OCI-LY1 (cell line): ENCODE measurements around the gene EPN3.

ENCODE experiments used
- H2AFZ ChIP-seq: fragments of 200-600 bp; sonication (generic), shearing (Covaris generic); 2 replicates; pipeline ENCODE4 v1.6.0; 2014; ENCODE audit warnings: antibody characterized with exemption, mild to moderate bottlenecking, low read length
- H3F3A ChIP-seq: fragments of 200-600 bp; sonication (generic), shearing (Covaris generic); 2 replicates; pipeline ENCODE4 v1.6.0; 2014; ENCODE audit warnings: mild to moderate bottlenecking, antibody characterized with exemption, low read length, moderate library complexity; ENCODE audit not compliant: insufficient read depth
- H3K27ac ChIP-seq: fragments of 200-600 bp; sonication (generic); 2 replicates; pipeline ENCODE4 v1.5.1; 2014; ENCODE audit warnings: low read length, mixed run types, mild to moderate bottlenecking, low read depth; ENCODE audit not compliant: poor library complexity, severe bottlenecking
- H3K27me3 ChIP-seq: fragments of 200-600 bp; sonication (generic); 2 replicates; pipeline ENCODE4 v1.6.0; 2014; ENCODE audit warnings: antibody characterized with exemption, mild to moderate bottlenecking, low read length, moderate library complexity; ENCODE audit not compliant: insufficient read depth
- H3K36me3 ChIP-seq: fragments of 200-600 bp; sonication (generic); 2 replicates; pipeline ENCODE4 v1.6.1; 2014; ENCODE audit warnings: mild to moderate bottlenecking, antibody characterized with exemption, low read length, moderate library complexity, mixed read lengths; ENCODE audit not compliant: insufficient read depth
- H3K4me1 ChIP-seq: fragments of 200-600 bp; sonication (generic); 2 replicates; pipeline ENCODE4 v1.5.1; 2014; ENCODE audit warnings: mild to moderate bottlenecking, low read length, moderate library complexity; ENCODE audit not compliant: insufficient read depth, severe bottlenecking
- H3K4me2 ChIP-seq: fragments of 200-600 bp; sonication (generic), shearing (Covaris generic); 2 replicates; pipeline ENCODE4 v1.6.1; 2014; ENCODE audit warnings: low read length
- H3K4me3 ChIP-seq: fragments of 200-600 bp; sonication (generic); 2 replicates; pipeline ENCODE4 v1.5.1; 2014; ENCODE audit warnings: low read length, low read depth, mild to moderate bottlenecking, mixed read lengths; ENCODE audit not compliant: poor library complexity, severe bottlenecking
- H3K79me2 ChIP-seq: fragments of 200-600 bp; shearing (Covaris generic); 2 replicates; pipeline ENCODE4 v1.6.1; 2016; ENCODE audit warnings: mixed run types, low read length, mixed read lengths; ENCODE audit not compliant: insufficient read depth
- H3K9ac ChIP-seq: fragments of 200-600 bp; sonication (generic), shearing (Covaris generic); 2 replicates; pipeline ENCODE4 v1.6.1; 2014; ENCODE audit warnings: mild to moderate bottlenecking, low read length, mixed read lengths
- H3K9me2 ChIP-seq: fragments of 200-600 bp; sonication (generic), shearing (Covaris generic); 2 replicates; pipeline ENCODE4 v1.6.1; 2014; ENCODE audit warnings: low read depth, mild to moderate bottlenecking, low read length, mixed read lengths
- H3K9me3 ChIP-seq: fragments of 200-600 bp; shearing (Covaris generic); 2 replicates; pipeline ENCODE4 v1.6.1; 2014; ENCODE audit warnings: low read length, mixed read lengths
- H4K20me1 ChIP-seq: fragments of 200-600 bp; sonication (generic), shearing (Covaris generic); 2 replicates; pipeline ENCODE4 v1.6.0; 2016; ENCODE audit warnings: mild to moderate bottlenecking, low read length; ENCODE audit not compliant: insufficient read depth
- EZH2 ChIP-seq: fragments of 200-600 bp; sonication (generic), shearing (Covaris generic); IDR thresholded peaks from 2 replicates; pipeline ENCODE4 v1.8.0; 2017; ENCODE audit warnings: borderline replicate concordance, mixed run types, mild to moderate bottlenecking, antibody characterized with exemption, low read length, moderate library complexity, mixed read lengths
- TF ChIP-seq, protein P1 (sequence below): fragments of 200-600 bp; sonication (generic), shearing (Covaris generic); IDR thresholded peaks from 2 replicates; pipeline ENCODE4 v1.5.1; 2017; ENCODE audit warnings: mild to moderate bottlenecking, antibody characterized with exemption, low read length, moderate library complexity, mixed read lengths

Gene EPN3

DNA sequence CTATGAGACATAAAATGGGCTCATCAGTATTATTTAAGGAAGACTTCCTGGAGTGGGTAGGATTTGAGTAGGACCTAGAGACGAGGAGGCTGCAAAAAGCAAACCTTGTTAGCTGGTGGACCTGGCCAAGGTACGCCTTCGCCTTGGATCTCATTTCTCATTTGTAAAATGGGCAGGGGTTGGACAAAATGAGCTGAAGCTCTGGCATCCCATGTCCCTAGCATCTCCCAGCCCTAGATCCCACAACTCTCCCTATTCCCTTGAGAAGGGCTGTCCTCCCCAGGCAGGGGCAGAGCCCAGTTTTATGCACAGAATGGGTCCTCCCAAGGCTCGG lies 14.1 kb downstream of the EPN3 start:
- H3K4me3 ChIP-seq: peak overlapping the region; percentile 58
- TF ChIP-seq, protein P1, sequence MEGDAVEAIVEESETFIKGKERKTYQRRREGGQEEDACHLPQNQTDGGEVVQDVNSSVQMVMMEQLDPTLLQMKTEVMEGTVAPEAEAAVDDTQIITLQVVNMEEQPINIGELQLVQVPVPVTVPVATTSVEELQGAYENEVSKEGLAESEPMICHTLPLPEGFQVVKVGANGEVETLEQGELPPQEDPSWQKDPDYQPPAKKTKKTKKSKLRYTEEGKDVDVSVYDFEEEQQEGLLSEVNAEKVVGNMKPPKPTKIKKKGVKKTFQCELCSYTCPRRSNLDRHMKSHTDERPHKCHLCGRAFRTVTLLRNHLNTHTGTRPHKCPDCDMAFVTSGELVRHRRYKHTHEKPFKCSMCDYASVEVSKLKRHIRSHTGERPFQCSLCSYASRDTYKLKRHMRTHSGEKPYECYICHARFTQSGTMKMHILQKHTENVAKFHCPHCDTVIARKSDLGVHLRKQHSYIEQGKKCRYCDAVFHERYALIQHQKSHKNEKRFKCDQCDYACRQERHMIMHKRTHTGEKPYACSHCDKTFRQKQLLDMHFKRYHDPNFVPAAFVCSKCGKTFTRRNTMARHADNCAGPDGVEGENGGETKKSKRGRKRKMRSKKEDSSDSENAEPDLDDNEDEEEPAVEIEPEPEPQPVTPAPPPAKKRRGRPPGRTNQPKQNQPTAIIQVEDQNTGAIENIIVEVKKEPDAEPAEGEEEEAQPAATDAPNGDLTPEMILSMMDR: no peak
- TF ChIP-seq EZH2: no peak
- no peak overlapping the region for H3K27ac ChIP-seq
- no peaks in the 10 kb centered on the region for H3K79me2 ChIP-seq
- no peaks in the 10 kb centered on the region for H3K36me3 ChIP-seq
- H3K9me3 ChIP-seq: no peaks in the 10 kb centered on the region
- H3K4me2 ChIP-seq: peak overlapping the region; percentile 77
- peaks cover 12% of the 10 kb centered on the region for H3K4me1 ChIP-seq
- no peaks in the 10 kb centered on the region for H3F3A ChIP-seq
- no peaks in the 10 kb centered on the region for H4K20me1 ChIP-seq
- no peaks in the 10 kb centered on the region; the same call in 1 of the 2 replicates for H3K27me3 ChIP-seq
- H3K9me2 ChIP-seq: no peaks in the 10 kb centered on the region
- no peak overlapping the region for H3K9ac ChIP-seq
- H2AFZ ChIP-seq: no peak overlapping the region

DNA sequence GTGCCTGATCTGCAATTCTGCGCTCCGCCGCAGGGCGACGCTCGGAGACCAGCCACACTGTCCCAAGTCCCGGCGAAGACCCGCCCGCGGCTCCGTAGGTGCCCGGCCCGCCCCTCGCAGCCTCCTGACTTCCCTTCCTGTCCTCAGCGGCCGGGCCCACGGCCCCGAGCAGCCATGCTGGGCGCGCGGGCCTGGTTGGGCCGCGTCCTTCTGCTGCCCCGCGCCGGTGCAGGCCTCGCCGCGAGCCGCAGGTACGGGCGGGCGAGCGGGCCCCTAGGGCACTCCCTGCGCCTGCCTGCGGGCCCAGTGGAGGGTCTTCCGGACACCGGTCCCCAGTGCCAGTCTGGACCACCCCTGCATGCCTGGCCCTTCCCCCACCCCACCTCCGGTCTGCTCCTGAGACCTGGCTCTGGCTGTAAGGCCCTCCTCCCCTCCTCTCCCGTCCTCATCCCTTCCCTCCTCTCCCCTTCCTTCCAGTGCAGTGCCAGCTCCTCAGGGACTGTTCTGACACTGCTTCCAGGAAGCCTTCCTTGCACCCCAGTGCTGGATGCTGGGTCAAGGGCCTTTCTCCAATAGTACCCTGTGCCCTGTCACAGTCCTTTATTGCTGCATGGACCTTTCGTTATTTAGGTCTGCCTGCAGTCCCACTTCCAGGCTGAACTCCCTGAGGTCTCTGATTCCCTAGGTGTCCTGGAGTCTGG lies 14.7 kb downstream of the EPN3 start, which contains the start of gene SPATA20:
Gene SPATA20, plus strand, starts transcription at position 140 of the 701 bp plus-strand sequence. Its CDS starts 35 bp downstream, at position 175.
- Histone ChIP-seq H3K9me3 (no peaks in the 10 kb centered on the region), H3K4me2 (peak within 1 kb of the TSS; percentile 77), H3K36me3 (no peaks in the 10 kb centered on the region), H3K79me2 (no peaks in the 10 kb centered on the region), H3F3A (no peaks in the 10 kb centered on the region), H3K9ac (peak within 1 kb of the TSS; percentile 62), H3K27ac (no peak within 1 kb of the TSS), H4K20me1 (no peaks in the 10 kb centered on the region), H3K27me3 (no peaks in the 10 kb centered on the region; the same call in 1 of the 2 replicates), H3K4me1 (peaks cover 11% of the 10 kb centered on the region), H2AFZ (no peak within 1 kb of the TSS), H3K4me3 (peak within 1 kb of the TSS; percentile 58), H3K9me2 (no peaks in the 10 kb centered on the region)
- TF ChIP-seq, protein P1: peak; percentile 92
- TF ChIP-seq EZH2: no peak

DNA sequence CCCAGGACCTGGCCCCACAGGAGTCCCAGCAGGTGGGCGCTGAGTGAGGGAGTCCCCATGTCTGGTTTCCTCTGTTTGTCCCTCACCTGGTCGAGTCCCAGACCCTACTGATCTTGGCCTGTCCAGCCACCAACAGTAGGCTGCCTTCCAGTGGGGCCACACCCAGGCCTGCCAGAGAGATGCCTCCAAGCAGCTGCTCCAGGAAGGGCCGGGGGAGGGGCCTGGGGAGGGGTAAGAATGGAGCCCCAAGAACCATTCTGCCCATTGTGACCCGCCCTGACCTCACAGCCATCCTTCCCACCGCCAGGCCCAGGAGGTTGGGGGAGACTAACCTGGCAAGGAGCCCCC lies 15.2 kb downstream of the EPN3 start:
- TF ChIP-seq EZH2: no peak
- TF ChIP-seq, protein P1: no peak
- Histone ChIP-seq H3K9me2 (no peaks in the 10 kb centered on the region), H3K9ac (no peak overlapping the region; the same call in 1 of the 2 replicates), H4K20me1 (no peaks in the 10 kb centered on the region), H3F3A (no peaks in the 10 kb centered on the region), H3K4me3 (no peak overlapping the region), H3K9me3 (no peaks in the 10 kb centered on the region), H3K36me3 (no peaks in the 10 kb centered on the region), H2AFZ (no peak overlapping the region), H3K27ac (no peak overlapping the region), H3K27me3 (no peaks in the 10 kb centered on the region; the same call in 1 of the 2 replicates), H3K79me2 (no peaks in the 10 kb centered on the region), H3K4me2 (peak overlapping the region; percentile 77; the same call in 1 of the 2 replicates), H3K4me1 (peaks cover 6% of the 10 kb centered on the region)
